Gastroesophageal sphincter (tissue), 3 donors: ENCODE data around the gene QKI.

Source experiments
- EP300 ChIP-seq: sonication (generic); formaldehyde crosslinking; IDR thresholded peaks from one replicate; pipeline ENCODE4 v1.6.1; 2017; ENCODE audit warnings: antibody characterized with exemption, mild to moderate bottlenecking
- POLR2A ChIP-seq, 2 donors: fragments of 450-650 bp; IDR thresholded peaks; one replicate each; pipeline ENCODE4 v1.6.1; 2017; ENCODE audit warnings: antibody characterized with exemption in 2 of 2, mild to moderate bottlenecking in 2 of 2, moderate library complexity in 1 of 2
- POLR2AphosphoS5 ChIP-seq: sonication (generic); formaldehyde crosslinking; IDR thresholded peaks from one replicate; pipeline ENCODE4 v1.6.1; 2017; ENCODE audit warnings: antibody characterized with exemption
- TF ChIP-seq, protein P1 (sequence below), 4 experiments: fragments of 200-600 bp in 2 of 4; fragments of 450-650 bp in 2 of 4; sonication (generic) in 1 of 4; IDR thresholded peaks; one replicate each; pipeline ENCODE4 v1.5.1; 2017 to 2019; ENCODE audit warnings: antibody characterized with exemption in 4 of 4, mild to moderate bottlenecking in 2 of 4, moderate library complexity in 2 of 4

GRCh38 chr6:163539101-163539762, 124.7 kb downstream of the QKI start:
- TF ChIP-seq POLR2AphosphoS5 (no peak), POLR2A (IDR thresholded peaks at IDR 0.05) (no peak), EP300 (no peak)
- TF ChIP-seq, protein P1, sequence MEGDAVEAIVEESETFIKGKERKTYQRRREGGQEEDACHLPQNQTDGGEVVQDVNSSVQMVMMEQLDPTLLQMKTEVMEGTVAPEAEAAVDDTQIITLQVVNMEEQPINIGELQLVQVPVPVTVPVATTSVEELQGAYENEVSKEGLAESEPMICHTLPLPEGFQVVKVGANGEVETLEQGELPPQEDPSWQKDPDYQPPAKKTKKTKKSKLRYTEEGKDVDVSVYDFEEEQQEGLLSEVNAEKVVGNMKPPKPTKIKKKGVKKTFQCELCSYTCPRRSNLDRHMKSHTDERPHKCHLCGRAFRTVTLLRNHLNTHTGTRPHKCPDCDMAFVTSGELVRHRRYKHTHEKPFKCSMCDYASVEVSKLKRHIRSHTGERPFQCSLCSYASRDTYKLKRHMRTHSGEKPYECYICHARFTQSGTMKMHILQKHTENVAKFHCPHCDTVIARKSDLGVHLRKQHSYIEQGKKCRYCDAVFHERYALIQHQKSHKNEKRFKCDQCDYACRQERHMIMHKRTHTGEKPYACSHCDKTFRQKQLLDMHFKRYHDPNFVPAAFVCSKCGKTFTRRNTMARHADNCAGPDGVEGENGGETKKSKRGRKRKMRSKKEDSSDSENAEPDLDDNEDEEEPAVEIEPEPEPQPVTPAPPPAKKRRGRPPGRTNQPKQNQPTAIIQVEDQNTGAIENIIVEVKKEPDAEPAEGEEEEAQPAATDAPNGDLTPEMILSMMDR (IDR thresholded peaks at IDR 0.05): no peak
